GM12892 (cell line): ENCODE results near the gene TBX19.

ENCODE experiments used
- POLR2A ChIP-seq: IDR thresholded peaks from 2 replicates; pipeline ENCODE4 v1.6.1; 2011; ENCODE audit warnings: low read depth, low read length, control low read depth
- POLR2AphosphoS5 ChIP-seq: IDR thresholded peaks from 2 replicates; pipeline ENCODE4 v1.6.1; 2011; ENCODE audit warnings: low read depth, low read length, control low read depth
- TAF1 ChIP-seq: IDR thresholded peaks from 2 replicates; pipeline ENCODE4 v1.6.1; 2011; ENCODE audit warnings: low read depth, mild to moderate bottlenecking, control low read depth, low read length, borderline replicate concordance

DNA sequence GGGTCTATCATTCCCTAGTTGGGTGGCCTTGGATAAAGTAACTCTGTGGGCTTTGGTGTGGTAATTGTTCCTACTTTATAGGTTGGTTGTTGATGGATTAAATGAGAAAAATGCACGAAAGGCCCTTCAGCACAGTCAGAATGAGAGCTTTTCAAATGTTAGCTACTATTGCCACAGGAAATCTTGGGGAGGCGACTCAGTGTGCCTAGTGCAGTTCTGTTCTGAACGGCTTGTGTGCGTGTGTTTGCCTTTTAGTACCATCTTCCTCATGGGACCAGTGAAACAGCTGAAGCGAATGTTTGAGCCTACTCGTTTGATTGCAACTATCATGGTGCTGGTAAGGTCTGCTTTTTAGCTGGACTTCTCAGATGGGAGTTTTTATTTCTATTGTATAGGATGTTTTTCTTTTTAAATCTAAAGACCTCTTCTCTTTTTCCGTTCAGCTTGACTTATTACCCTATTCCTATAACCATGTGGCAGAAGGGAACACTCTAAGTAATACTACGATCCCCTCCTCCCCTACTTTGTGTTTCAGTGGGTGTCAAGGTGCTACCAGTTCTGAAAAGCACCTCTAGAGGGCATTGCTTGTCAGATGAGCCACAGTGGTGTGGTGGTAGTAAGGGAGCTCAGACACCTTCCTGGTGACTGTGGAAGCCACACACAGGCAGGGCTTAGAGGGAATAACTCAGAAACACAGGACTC, 45.7 kb upstream of the TBX19 start:
- no peak for TF ChIP-seq POLR2A
- TF ChIP-seq POLR2AphosphoS5 = no peak
- TF ChIP-seq TAF1 = no peak
